K562 (cell line): ENCODE data around the gene ECI2. TPM values are rescaled to one million over a fixed set of nuclear protein-coding genes. Genes with fewer than 3 reads are reported as not detected.

Experiments used
- ATAC-seq: fragments of 200-7000 bp; cut with Tn5 transposase; 3 replicates; pipeline ENCODE4 v1.9.1; 2020; ENCODE audit warnings: moderate library complexity
- BruUV-seq: library from RNA; stranded (reverse); fragments of 400-500 nt; replicated peaks from 2 replicates; lab custom pipeline; 2021; lab: Mats Ljungman, UMichigan
- CTCF ChIA-PET: fragments of 300-600 bp; formaldehyde crosslinking; extraction: SDS; loops from one replicate; lab custom pipeline; 2021; ENCODE audit warnings: low intra/inter-chr PET ratio; lab: Yijun Ruan, JAX
- POLR2A ChIA-PET: fragments of 300-600, 350-650 bp; sonication (Branson Sonifier 250); formaldehyde crosslinking; extraction: SDS; loops from one replicate; lab custom pipeline; 2021; ENCODE audit warnings: antibody characterized with exemption, inconsistent platforms; lab: Yijun Ruan, JAX
- DNase-seq, 4 experiments: peaks; one replicate each; pipeline versions ENCODE4 v3.0.0 to v3.0.0-alpha.2; 2011 to 2018; ENCODE audit warnings: low spot score in 3 of 4, mixed read lengths in 3 of 4; ENCODE audit errors: extremely low read depth in 1 of 4
- FAIRE-seq: peaks from 2 replicates; lab custom pipeline; 2011; peaks lifted over from hg19 to GRCh38; lab: Jason Lieb, UNC
- H2AFZ ChIP-seq: 2 replicates; pipeline ENCODE4 v1.6.0; 2011; ENCODE audit warnings: low read depth, low read length, control low read depth, inconsistent platforms
- H3K27ac ChIP-seq: fragments of 200-600 bp; 3 replicates; pipeline ENCODE4 v1.8.0; 2011; ENCODE audit warnings: low read depth, mild to moderate bottlenecking, control low read depth, inconsistent platforms, low read length, moderate library complexity, mixed read lengths; ENCODE audit errors: extremely low read depth
- H3K27me3 ChIP-seq, 2 experiments: fragments of 300-600 bp in 1 of 2; 2 replicates in 1 of 2; 3 replicates in 1 of 2; pipeline versions ENCODE4 v1.6.0 to v1.8.0; 2011; ENCODE audit warnings: inconsistent platforms in 2 of 2, low read length in 2 of 2, mild to moderate bottlenecking in 1 of 2, mixed read lengths in 1 of 2, moderate library complexity in 1 of 2; ENCODE audit not compliant: control insufficient read depth in 2 of 2, insufficient read depth in 2 of 2
- H3K36me3 ChIP-seq: fragments of 300-600 bp; 3 replicates; pipeline ENCODE4 v1.8.0; 2011; ENCODE audit warnings: mild to moderate bottlenecking, low read length, inconsistent platforms; ENCODE audit not compliant: control insufficient read depth, insufficient read depth
- H3K4me1 ChIP-seq, 2 experiments: fragments of 200-600 bp in 1 of 2; replicated peaks in 1 of 2; 2 replicates in 1 of 2; 3 replicates in 1 of 2; pipeline versions ENCODE4 v1.5.1 to v1.8.0; 2011; ENCODE audit warnings: inconsistent platforms in 2 of 2, low read length in 2 of 2, mild to moderate bottlenecking in 1 of 2, mixed read lengths in 1 of 2, moderate library complexity in 1 of 2; ENCODE audit not compliant: control insufficient read depth in 2 of 2, insufficient read depth in 2 of 2
- H3K4me2 ChIP-seq: 2 replicates; pipeline ENCODE4 v1.6.1; 2011; ENCODE audit warnings: low read length, control low read depth, inconsistent platforms, mixed read lengths; ENCODE audit not compliant: insufficient read depth
- H3K4me3 ChIP-seq: fragments of 200-600 bp; sonication (generic), shearing (Covaris generic); 2 replicates; pipeline ENCODE4 v1.5.1; 2016; ENCODE audit warnings: control low read depth, inconsistent platforms
- H3K79me2 ChIP-seq: fragments of 200-600 bp; 3 replicates; pipeline ENCODE4 v1.8.0; 2011; ENCODE audit warnings: low read length, inconsistent platforms; ENCODE audit not compliant: control insufficient read depth, insufficient read depth
- H3K9ac ChIP-seq, 2 experiments: 2 replicates each; pipeline versions ENCODE4 v1.6.0 to v1.6.1; 2011; ENCODE audit warnings: low read depth in 2 of 2, low read length in 2 of 2, control low read depth in 1 of 2, inconsistent platforms in 1 of 2, mild to moderate bottlenecking in 1 of 2, mixed read lengths in 1 of 2; ENCODE audit not compliant: insufficient read depth in 1 of 2
- H3K9me1 ChIP-seq: one replicate; pipeline ENCODE4 v1.6.0; 2011; ENCODE audit warnings: inconsistent platforms, mild to moderate bottlenecking, low read length, moderate library complexity; ENCODE audit not compliant: control insufficient read depth, insufficient read depth
- H3K9me3 ChIP-seq: replicated peaks from 2 replicates; pipeline ENCODE4 v1.5.1; 2011; ENCODE audit warnings: low read depth, low read length, inconsistent platforms; ENCODE audit not compliant: control insufficient read depth, insufficient read depth
- H4K20me1 ChIP-seq: replicated peaks from 2 replicates; pipeline ENCODE4 v1.6.1; 2011; ENCODE audit warnings: low read length, inconsistent platforms, mixed read lengths; ENCODE audit not compliant: control insufficient read depth, insufficient read depth
- ARID1B ChIP-seq: fragments of 450-650 bp; IDR thresholded peaks from 2 replicates; pipeline ENCODE4 v1.6.1; 2016; ENCODE audit warnings: antibody characterized with exemption, mild to moderate bottlenecking, inconsistent platforms
- ATF2 ChIP-seq: sonication (generic); formaldehyde crosslinking; IDR thresholded peaks from 2 replicates; pipeline ENCODE4 v1.8.1; 2022; ENCODE audit warnings: missing genetic modification reagents
- DDX20 ChIP-seq: fragments of 450-650 bp; IDR thresholded peaks from 2 replicates; pipeline ENCODE4 v1.6.1; 2016; ENCODE audit warnings: missing genetic modification characterization, low read depth, mild to moderate bottlenecking, missing compliant biosample characterization, moderate library complexity
- JUND ChIP-seq, 2 experiments: IDR thresholded peaks; 2 replicates in 1 of 2; 3 replicates in 1 of 2; pipeline ENCODE4 v1.6.1; 2011; ENCODE audit warnings: borderline replicate concordance in 2 of 2, low read depth in 2 of 2, low read length in 2 of 2, improper control_type of control experiment in 1 of 2, missing biosample characterization in 1 of 2, missing genetic modification characterization in 1 of 2, missing genetic modification reagents in 1 of 2
- LEF1 ChIP-seq: fragments of 450-650 bp; IDR thresholded peaks from 2 replicates; pipeline ENCODE4 v1.6.1; 2016; ENCODE audit warnings: mild to moderate bottlenecking
- MCM5 ChIP-seq: fragments of 450-650 bp; IDR thresholded peaks from 2 replicates; pipeline ENCODE4 v1.6.1; 2016; ENCODE audit warnings: low read depth
- MTF1 ChIP-seq: fragments of 250-450 bp; sonication (Bioruptor Pico); IDR thresholded peaks from 2 replicates; pipeline ENCODE4 v1.9.0; 2021; ENCODE audit warnings: moderate library complexity, mild to moderate bottlenecking, inconsistent platforms, borderline replicate concordance
- NCOR1 ChIP-seq: fragments of 450-650 bp; IDR thresholded peaks from 2 replicates; pipeline ENCODE4 v1.6.1; 2016; ENCODE audit warnings: mild to moderate bottlenecking, moderate library complexity
- NFIC ChIP-seq: fragments of 450-650 bp; IDR thresholded peaks from 2 replicates; pipeline ENCODE4 v1.6.1; 2017; ENCODE audit warnings: mild to moderate bottlenecking, inconsistent platforms
- RCOR1 ChIP-seq, 2 experiments: IDR thresholded peaks; 2 replicates each; pipeline ENCODE4 v1.6.1; 2012; ENCODE audit warnings: low read depth in 2 of 2, low read length in 2 of 2, borderline replicate concordance in 1 of 2, improper control_type of control experiment in 1 of 2
- USF1 ChIP-seq: sonication (generic); formaldehyde crosslinking; IDR thresholded peaks from 2 replicates; pipeline ENCODE4 v1.9.0; 2022; ENCODE audit warnings: mild to moderate bottlenecking, missing genetic modification reagents
- ZBTB17 ChIP-seq: fragments of 450-650 bp; formaldehyde crosslinking; IDR thresholded peaks from 2 replicates; pipeline ENCODE4 v1.4.0; 2020; ENCODE audit warnings: mild to moderate bottlenecking
- ZBTB49 ChIP-seq: sonication (generic); formaldehyde crosslinking; IDR thresholded peaks from 2 replicates; pipeline ENCODE4 v1.8.0; 2022; ENCODE audit warnings: missing genetic modification reagents, mild to moderate bottlenecking, borderline replicate concordance
- ZKSCAN1 ChIP-seq: fragments of 150-350 bp; IDR thresholded peaks from 2 replicates; pipeline ENCODE4 v1.6.1; 2016; ENCODE audit warnings: low read depth, low read length
- ZNF311 ChIP-seq: fragments of 250-450 bp; sonication (Bioruptor Pico); IDR thresholded peaks from 2 replicates; pipeline ENCODE4 v1.4.0; 2020; ENCODE audit warnings: mild to moderate bottlenecking, moderate library complexity
- ZNF408 ChIP-seq: fragments of 250-450 bp; sonication (Bioruptor Pico); IDR thresholded peaks from 2 replicates; pipeline ENCODE4 v1.4.0; 2020; ENCODE audit warnings: low read depth, mild to moderate bottlenecking, moderate library complexity
- ZNF431 ChIP-seq: sonication (generic); formaldehyde crosslinking; IDR thresholded peaks from 2 replicates; pipeline ENCODE4 v1.8.0; 2022; ENCODE audit warnings: mild to moderate bottlenecking, missing genetic modification reagents
- ZNF507 ChIP-seq: conservative IDR thresholded peaks from 2 replicates; pipeline ENCODE4 v1.6.1; 2017; ENCODE audit warnings: missing genetic modification characterization, missing compliant biosample characterization
- WGBS: fragments of 100-300 bp; shearing (Covaris generic); methylation state at CpG from one replicate; pipeline ENCODE4 v1.1.6; 2016; ENCODE audit warnings: low coverage, mixed read lengths; ENCODE audit not compliant: insufficient coverage; ENCODE audit errors: missing lambda C conversion rate; 5-methylcytosine and 5-hydroxymethylcytosine counted together
- in situ Hi-C: fragments of 300-500 bp; cut with MboI; formaldehyde crosslinking; loops from 4 replicates; pipeline ENCODE4 v1.15.0; 2018; ENCODE audit warnings: inconsistent platforms, mixed read lengths
- intact Hi-C: fragments of 100-400 bp; cut with micrococcal nuclease; formaldehyde crosslinking; loops from 2 replicates; pipeline ENCODE4 v1.14.2; 2022
- polyA plus RNA-seq, 8 experiments: library from polyadenylated mRNA; depleted of rRNA in 4 of 8; stranded (reverse) in 5 of 8; unstranded in 3 of 8; fragments of >200 nt; fragmentation: Nextera tagmentation in 2 of 8; fragmentation: Illumina TruSeq in 1 of 8; extraction: Ambion mirVana in 2 of 8; extraction: Trizol in 1 of 8; gene quantifications; 2 replicates each; pipeline versions ENCODE4 v1.2.1 to v1.2.3, GENCODE V29; 2011 to 2014; ENCODE audit warnings: inconsistent platforms in 1 of 8, missing spikeins in 1 of 8
- total RNA-seq, 7 experiments: library from RNA; depleted of rRNA in 6 of 7; stranded (reverse); fragments of >200 nt in 6 of 7; fragmentation: Illumina TruSeq in 2 of 7; extraction: Trizol in 2 of 7; gene quantifications; 2 replicates each; pipeline versions ENCODE4 v1.2.1 to v1.2.3, GENCODE V29; 2011 to 2021; ENCODE audit warnings: low replicate concordance in 1 of 7

Gene ECI2
- total and polyA plus RNA-seq, 9 of the 15 experiments (the other 6 are each of a cell fraction or from before 2014, with no cell fraction given) = 80.7 to 377 (median 142) TPM

- FAIRE-seq (no peak), DNase-seq (peak in 3 of 4 experiments; percentile 30 to 42 (median 30)), ATAC-seq (no peak)
- Histone ChIP-seq H3K9ac (no peak overlapping the region), H3K27me3 (no peaks in the 10 kb centered on the region), H3K4me3 (no peak overlapping the region), H3K79me2 (peaks cover 22% of the 10 kb centered on the region), H3K9me3 (no peaks in the 10 kb centered on the region), H4K20me1 (no peaks in the 10 kb centered on the region), H3K36me3 (peaks cover 92% of the 10 kb centered on the region), H3K27ac (no peak overlapping the region), H2AFZ (no peak overlapping the region), H3K9me1 (no peaks in the 10 kb centered on the region), H3K4me2 (no peak overlapping the region; the same call in 1 of the 2 replicates), H3K4me1 (peaks cover 0 to 38% of the 10 kb centered on the region in 2 experiments; a peak in 4 of 5 replicates)
- BruUV-seq = no TSS peak
- WGBS = 19% methylated on average over 6 of the region's 6 CpGs
- intact Hi-C loops (no loop called here), in situ Hi-C loops (no loop called here)
- ChIA-PET CTCF (no interaction called here), POLR2A (interaction anchor here (0.8 kb wide), 1 partner anchor 57 kb away, joined by 4 read pairs; no protein-coding TSS in a partner anchor)
- TF ChIP-seq ZNF408 (no peak), ZBTB49 (CRISPR knock-in tag) (no peak), DDX20 (no peak), MCM5 (no peak), LEF1 (no peak), JUND (IDR thresholded peaks at IDR 0.05; ENCODE audit: borderline replicate concordance, low read depth, low read length) (peak; percentile 29; the same call in 1 of the 2 replicates), JUND (tag; IDR thresholded peaks at IDR 0.05; ENCODE audit: borderline replicate concordance, low read depth, low read length) (no peak; the same call in 2 of the 3 replicates), ZNF311 (no peak), NCOR1 (peak; percentile 38; the same call in 1 of the 2 replicates), USF1 (CRISPR knock-in tag) (no peak), ARID1B (peak; percentile 49), ZNF507 (tag) (no peak), ZBTB17 (no peak), MTF1 (CRISPR knock-in tag) (no peak), ATF2 (CRISPR knock-in tag) (no peak), ZNF431 (CRISPR knock-in tag) (no peak), NFIC (peak; percentile 10; the same call in 1 of the 2 replicates), RCOR1 (IDR thresholded peaks at IDR 0.05; ENCODE audit: borderline replicate concordance in 1 of 2, low read depth in 2 of 2, low read length in 2 of 2) (peak in 1 of 2 experiments; percentile 43; a peak in 1 of 4 replicates), ZKSCAN1 (no peak)
These were observed 6.6 kb downstream of the ECI2 start for GRCh38 chr6:4128748-4129147.
